Measurements from ENCODE around the gene ARL14. TPM values are rescaled to one million over a fixed set of nuclear protein-coding genes. Genes with fewer than 3 reads are reported as not detected.

The ARL14 gene
- total RNA-seq, 1 donor from 2014 or later: 0.53 TPM

GRCh38 chr3:160691151-160691550 lies 14.2 kb downstream of the ARL14 start:
- DNase-seq (ENCODE audit: extremely low spot score, unreplicated experiment): no peak
- Mint-ChIP-seq H3K4me3 (no peak overlapping the region), H3K4me1 (ENCODE audit: unreplicated experiment) (peaks cover 6% of the 10 kb centered on the region), H3K36me3 (no peaks in the 10 kb centered on the region), H3K27me3 (no peaks in the 10 kb centered on the region), H3K27ac (no peak overlapping the region), H3K9me3 (no peaks in the 10 kb centered on the region)
- no peak for TF ChIP-seq CTCF (conservative IDR thresholded peaks at IDR 0.05)

- H3K27ac Mint-ChIP-seq: no peak overlapping the region
- H3K4me1 Mint-ChIP-seq (ENCODE audit: unreplicated experiment): peaks cover 12% of the 10 kb centered on the region
- no peak overlapping the region for H3K4me3 Mint-ChIP-seq
- TF ChIP-seq CTCF (conservative IDR thresholded peaks at IDR 0.05): no peak
- H3K27me3 Mint-ChIP-seq: no peaks in the 10 kb centered on the region
- H3K9me3 Mint-ChIP-seq: no peaks in the 10 kb centered on the region
- H3K36me3 Mint-ChIP-seq: no peaks in the 10 kb centered on the region
- DNase-seq (ENCODE audit: extremely low spot score, unreplicated experiment): no peak
Measured at GRCh38 chr3:160691962-160692361, 15.0 kb downstream of the ARL14 start.

GRCh38 chr3:160693191-160693590 lies 16.2 kb downstream of the ARL14 start:
- Mint-ChIP-seq H3K27me3 (no peaks in the 10 kb centered on the region), H3K9me3 (no peaks in the 10 kb centered on the region), H3K27ac (no peak overlapping the region), H3K4me1 (ENCODE audit: unreplicated experiment) (peaks cover 12% of the 10 kb centered on the region), H3K36me3 (no peaks in the 10 kb centered on the region), H3K4me3 (no peak overlapping the region)
- TF ChIP-seq CTCF (conservative IDR thresholded peaks at IDR 0.05): no peak
- DNase-seq (ENCODE audit: extremely low spot score, unreplicated experiment): no peak

- H3K27ac Mint-ChIP-seq: no peak overlapping the region
- DNase-seq (ENCODE audit: extremely low spot score, unreplicated experiment): no peak
- H3K4me3 Mint-ChIP-seq: no peak overlapping the region
- no peaks in the 10 kb centered on the region for H3K9me3 Mint-ChIP-seq
- no peak for TF ChIP-seq CTCF (conservative IDR thresholded peaks at IDR 0.05)
- peaks cover 19% of the 10 kb centered on the region for H3K4me1 Mint-ChIP-seq (ENCODE audit: unreplicated experiment)
- no peaks in the 10 kb centered on the region for H3K27me3 Mint-ChIP-seq
- no peaks in the 10 kb centered on the region for H3K36me3 Mint-ChIP-seq
Measured at GRCh38 chr3:160694345-160694744, 17.4 kb downstream of the ARL14 start.

GRCh38 chr3:160695003-160695402 lies 18.0 kb downstream of the ARL14 start:
- TF ChIP-seq CTCF (conservative IDR thresholded peaks at IDR 0.05): no peak
- DNase-seq (ENCODE audit: extremely low spot score, unreplicated experiment): no peak
- no peaks in the 10 kb centered on the region for H3K9me3 Mint-ChIP-seq
- no peaks in the 10 kb centered on the region for H3K36me3 Mint-ChIP-seq
- peaks cover 19% of the 10 kb centered on the region for H3K4me1 Mint-ChIP-seq (ENCODE audit: unreplicated experiment)
- H3K27ac Mint-ChIP-seq: no peak overlapping the region
- H3K4me3 Mint-ChIP-seq: no peak overlapping the region
- H3K27me3 Mint-ChIP-seq: no peaks in the 10 kb centered on the region

- Mint-ChIP-seq H3K9me3 (no peaks in the 10 kb centered on the region), H3K27me3 (no peaks in the 10 kb centered on the region), H3K27ac (no peak overlapping the region), H3K4me3 (no peak overlapping the region), H3K4me1 (ENCODE audit: unreplicated experiment) (peaks cover 19% of the 10 kb centered on the region), H3K36me3 (no peaks in the 10 kb centered on the region)
- TF ChIP-seq CTCF (conservative IDR thresholded peaks at IDR 0.05): no peak
- no peak for DNase-seq (ENCODE audit: extremely low spot score, unreplicated experiment)
Measured at GRCh38 chr3:160695915-160696327, 19.0 kb downstream of the ARL14 start.
